ENCODE results near the gene EXOC6B. TPM values are rescaled to one million over a fixed set of nuclear protein-coding genes. Genes with fewer than 3 reads are reported as not detected.

EXOC6B gene
- total and polyA plus RNA-seq, 9 of the 15 experiments (the other 6 are each of a cell fraction or from before 2014, with no cell fraction given), result 0.28 to 4.2 (median 2.0) TPM

DNA sequence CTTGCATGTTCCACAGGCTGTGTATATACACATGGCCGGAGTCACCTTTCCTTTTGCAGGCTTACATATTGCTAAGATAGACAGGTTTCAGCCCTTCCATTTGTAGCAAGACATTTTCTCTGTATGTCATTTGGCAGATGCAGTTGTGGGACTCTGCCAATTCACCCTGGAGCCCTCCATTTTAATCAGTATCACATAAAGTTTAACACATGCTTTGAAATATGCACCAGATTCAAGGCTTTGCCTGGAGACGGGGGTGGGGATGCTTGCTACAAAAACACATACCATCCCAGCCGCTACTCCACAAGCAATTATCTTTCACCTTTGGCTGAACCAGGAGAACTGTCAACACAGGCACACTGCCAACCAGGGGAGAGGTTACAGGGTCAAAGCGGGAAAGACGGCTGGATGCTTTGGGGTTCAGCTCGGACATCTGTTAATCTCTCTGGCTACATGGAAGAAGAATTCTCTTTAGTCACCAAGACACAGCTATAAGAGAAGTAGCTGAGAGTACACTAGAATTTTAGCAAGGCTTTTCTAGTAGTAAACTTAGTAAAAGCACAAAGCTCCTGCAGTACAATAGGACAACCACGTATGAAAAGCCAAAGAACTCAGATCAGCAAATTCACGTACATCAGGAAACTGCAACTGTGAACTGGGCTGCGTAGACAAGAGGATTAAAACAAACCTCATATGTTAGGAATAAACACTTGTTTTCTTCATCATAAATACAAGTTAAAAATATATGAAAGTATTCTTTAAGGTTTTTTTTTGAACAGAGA, 130.9 kb downstream of the EXOC6B start:
- 5% methylated on average over 9 of the region's 9 CpGs for WGBS (ENCODE audit: insufficient coverage, low coverage, missing lambda C conversion rate)
- Histone ChIP-seq H3K79me2 (ENCODE audit: control insufficient read depth, insufficient read depth, low read length) (no peaks in the 10 kb centered on the region), H3K4me1 (replicated peaks in 1 of 2; ENCODE audit: control insufficient read depth in 2 of 2, insufficient read depth in 2 of 2, low read length in 2 of 2) (peaks cover 0 to 14% of the 10 kb centered on the region in 2 experiments; a peak in 3 of 5 replicates), H3K36me3 (ENCODE audit: control insufficient read depth, insufficient read depth, low read length) (no peaks in the 10 kb centered on the region), H3K4me3 (no peak overlapping the region), H3K4me2 (ENCODE audit: insufficient read depth, low read length) (peak overlapping the region; percentile 47; the same call in 1 of the 2 replicates), H3K9ac (ENCODE audit: insufficient read depth in 1 of 2, low read depth in 2 of 2, low read length in 2 of 2) (peak overlapping the region; percentile 14 to 15; a peak in 2 of 4 replicates), H3K9me3 (replicated peaks; ENCODE audit: control insufficient read depth, insufficient read depth, low read depth, low read length) (peaks cover 3% of the 10 kb centered on the region; the same call in 1 of the 2 replicates), H4K20me1 (replicated peaks; ENCODE audit: control insufficient read depth, insufficient read depth, low read length) (no peaks in the 10 kb centered on the region), H3K27me3 (ENCODE audit: control insufficient read depth in 2 of 2, insufficient read depth in 2 of 2, low read length in 2 of 2) (no peaks in the 10 kb centered on the region), H3K9me1 (ENCODE audit: control insufficient read depth, insufficient read depth, low read length) (no peaks in the 10 kb centered on the region), H2AFZ (ENCODE audit: low read depth, low read length) (peak overlapping the region; percentile 1), H3K27ac (ENCODE audit: extremely low read depth, low read depth, low read length) (peak overlapping the region; percentile 27; the same call in 2 of the 3 replicates)
- CTCF ChIA-PET (ENCODE audit: low intra/inter-chr PET ratio), result no interaction called here
- BruUV-seq (replicated peaks), result no TSS peak
- ATAC-seq, result peak; percentile 83
- intact Hi-C loops (cut with micrococcal nuclease), result no loop called here
- POLR2A ChIA-PET, result interaction anchor here (1.3 kb wide), 1 partner anchor 12 kb away, joined by 9 read pairs; no protein-coding TSS in a partner anchor
- in situ Hi-C loops (cut with MboI), result no loop called here
- peak; percentile 89 for FAIRE-seq
- peak; percentile 5 to 85 (median 22) for DNase-seq (ENCODE audit: extremely low read depth in 1 of 4, low spot score in 3 of 4)
- no peak for TF ChIP-seq TCF7 (IDR thresholded peaks at IDR 0.05; ENCODE audit: borderline replicate concordance)
- TF ChIP-seq, protein P1, sequence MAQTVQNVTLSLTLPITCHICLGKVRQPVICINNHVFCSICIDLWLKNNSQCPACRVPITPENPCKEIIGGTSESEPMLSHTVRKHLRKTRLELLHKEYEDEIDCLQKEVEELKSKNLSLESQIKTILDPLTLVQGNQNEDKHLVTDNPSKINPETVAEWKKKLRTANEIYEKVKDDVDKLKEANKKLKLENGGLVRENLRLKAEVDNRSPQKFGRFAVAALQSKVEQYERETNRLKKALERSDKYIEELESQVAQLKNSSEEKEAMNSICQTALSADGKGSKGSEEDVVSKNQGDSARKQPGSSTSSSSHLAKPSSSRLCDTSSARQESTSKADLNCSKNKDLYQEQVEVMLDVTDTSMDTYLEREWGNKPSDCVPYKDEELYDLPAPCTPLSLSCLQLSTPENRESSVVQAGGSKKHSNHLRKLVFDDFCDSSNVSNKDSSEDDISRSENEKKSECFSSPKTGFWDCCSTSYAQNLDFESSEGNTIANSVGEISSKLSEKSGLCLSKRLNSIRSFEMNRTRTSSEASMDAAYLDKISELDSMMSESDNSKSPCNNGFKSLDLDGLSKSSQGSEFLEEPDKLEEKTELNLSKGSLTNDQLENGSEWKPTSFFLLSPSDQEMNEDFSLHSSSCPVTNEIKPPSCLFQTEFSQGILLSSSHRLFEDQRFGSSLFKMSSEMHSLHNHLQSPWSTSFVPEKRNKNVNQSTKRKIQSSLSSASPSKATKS (CRISPR knock-in tag; IDR thresholded peaks at IDR 0.05), result no peak
- no peak for TF ChIP-seq HSF4 (CRISPR knock-in tag; IDR thresholded peaks at IDR 0.05; ENCODE audit: borderline replicate concordance)
- TF ChIP-seq HDAC1 (IDR thresholded peaks at IDR 0.05), result 0 out of 4 replicates have a peak, but pooled peaks of 1 of the 2 experiments have one; percentile 33
- TF ChIP-seq ATF7 (IDR thresholded peaks at IDR 0.05), result no peak
- TF ChIP-seq JUNB (CRISPR knock-in tag; conservative IDR thresholded peaks at IDR 0.05), result no peak
- TF ChIP-seq SNRNP70 (optimal IDR thresholded peaks at IDR 0.05; ENCODE audit: low read depth, low read length), result no peak
- no peak for TF ChIP-seq TEAD2 (tag; IDR thresholded peaks at IDR 0.05)
- TF ChIP-seq GABPB1 (CRISPR knock-in tag; IDR thresholded peaks at IDR 0.05), result no peak
- TF ChIP-seq, protein P2, sequence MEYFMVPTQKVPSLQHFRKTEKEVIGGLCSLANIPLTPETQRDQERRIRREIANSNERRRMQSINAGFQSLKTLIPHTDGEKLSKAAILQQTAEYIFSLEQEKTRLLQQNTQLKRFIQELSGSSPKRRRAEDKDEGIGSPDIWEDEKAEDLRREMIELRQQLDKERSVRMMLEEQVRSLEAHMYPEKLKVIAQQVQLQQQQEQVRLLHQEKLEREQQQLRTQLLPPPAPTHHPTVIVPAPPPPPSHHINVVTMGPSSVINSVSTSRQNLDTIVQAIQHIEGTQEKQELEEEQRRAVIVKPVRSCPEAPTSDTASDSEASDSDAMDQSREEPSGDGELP (CRISPR knock-in tag; IDR thresholded peaks at IDR 0.05; ENCODE audit: borderline replicate concordance), result no peak
- peak; percentile 30 to 73; a peak in 2 of 4 replicates for TF ChIP-seq FOXA3 (CRISPR knock-in tag; conservative IDR thresholded peaks at IDR 0.05 in 1 of 2, IDR thresholded peaks at IDR 0.05 in 1 of 2)
- no peak for TF ChIP-seq HDGF (IDR thresholded peaks at IDR 0.05)
- no peak for TF ChIP-seq PURB (CRISPR knock-in tag; IDR thresholded peaks at IDR 0.05; ENCODE audit: low read depth)
- TF ChIP-seq ZNF274 (IDR thresholded peaks at IDR 0.05; ENCODE audit: borderline replicate concordance, low read depth, low read length), result no peak
- no peak for TF ChIP-seq KDM5B (IDR thresholded peaks at IDR 0.05; ENCODE audit: insufficient replicate concordance, low read depth, low read length)
- no peak for TF ChIP-seq TEAD1 (CRISPR knock-in tag; IDR thresholded peaks at IDR 0.05)
- 0 out of 2 replicates have a peak, but pooled peaks have one; percentile 17 for TF ChIP-seq CREB1 (IDR thresholded peaks at IDR 0.05)
- TF ChIP-seq CREB1 (CRISPR knock-in tag; IDR thresholded peaks at IDR 0.05), result no peak
- no peak for TF ChIP-seq SUPT5H (IDR thresholded peaks at IDR 0.05)
- TF ChIP-seq NFIC (IDR thresholded peaks at IDR 0.05), result peak; percentile 92
- TF ChIP-seq CXXC5 (CRISPR knock-in tag; IDR thresholded peaks at IDR 0.05), result peak; percentile 59

All from K562 (cell line).